Erythroblast (primary cell): ENCODE results near the gene DDX42.

ENCODE experiments used
- GATA1 ChIP-seq: IDR thresholded peaks from 2 replicates; pipeline ENCODE4 v1.6.1; 2011; ENCODE audit warnings: low read depth, mild to moderate bottlenecking, control low read depth, low read length, moderate library complexity
- POLR2A ChIP-seq: IDR thresholded peaks from 2 replicates; pipeline ENCODE4 v1.6.1; 2011; ENCODE audit warnings: mild to moderate bottlenecking, low read length

GRCh38 chr17:63843910-63844677 lies 70.1 kb downstream of the DDX42 start:
- no peak for TF ChIP-seq POLR2A
- TF ChIP-seq GATA1, result no peak
